GM12801 (cell line): ENCODE results near the gene SEMA4D.

ENCODE experiments used
- TF ChIP-seq, protein P1 (sequence below): IDR thresholded peaks from one replicate; pipeline ENCODE4 v1.5.1; 2011; ENCODE audit warnings: control low read depth; ENCODE audit not compliant: insufficient read length; ENCODE audit errors: extremely low read depth

Gene SEMA4D

DNA sequence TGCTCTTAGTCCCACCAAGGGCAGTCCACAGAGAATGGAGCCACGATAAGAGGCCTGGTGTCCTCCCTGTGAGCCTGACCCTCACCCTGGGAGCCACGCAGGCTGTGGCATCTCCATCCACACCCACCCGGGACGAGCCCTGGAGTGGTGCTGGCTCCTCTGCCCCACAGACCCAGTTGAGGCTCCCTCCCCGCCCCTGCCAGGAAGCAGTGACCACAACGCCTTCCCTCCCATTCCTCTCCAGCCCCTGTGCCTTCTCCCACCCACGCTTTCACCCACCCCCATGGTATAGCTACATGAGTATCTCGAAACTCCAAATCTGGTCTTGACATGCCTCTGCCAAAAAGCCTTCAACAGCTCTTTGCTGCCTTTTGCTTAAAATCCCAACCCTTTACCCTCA lies 57.9 kb downstream of the SEMA4D start:
- TF ChIP-seq, protein P1, sequence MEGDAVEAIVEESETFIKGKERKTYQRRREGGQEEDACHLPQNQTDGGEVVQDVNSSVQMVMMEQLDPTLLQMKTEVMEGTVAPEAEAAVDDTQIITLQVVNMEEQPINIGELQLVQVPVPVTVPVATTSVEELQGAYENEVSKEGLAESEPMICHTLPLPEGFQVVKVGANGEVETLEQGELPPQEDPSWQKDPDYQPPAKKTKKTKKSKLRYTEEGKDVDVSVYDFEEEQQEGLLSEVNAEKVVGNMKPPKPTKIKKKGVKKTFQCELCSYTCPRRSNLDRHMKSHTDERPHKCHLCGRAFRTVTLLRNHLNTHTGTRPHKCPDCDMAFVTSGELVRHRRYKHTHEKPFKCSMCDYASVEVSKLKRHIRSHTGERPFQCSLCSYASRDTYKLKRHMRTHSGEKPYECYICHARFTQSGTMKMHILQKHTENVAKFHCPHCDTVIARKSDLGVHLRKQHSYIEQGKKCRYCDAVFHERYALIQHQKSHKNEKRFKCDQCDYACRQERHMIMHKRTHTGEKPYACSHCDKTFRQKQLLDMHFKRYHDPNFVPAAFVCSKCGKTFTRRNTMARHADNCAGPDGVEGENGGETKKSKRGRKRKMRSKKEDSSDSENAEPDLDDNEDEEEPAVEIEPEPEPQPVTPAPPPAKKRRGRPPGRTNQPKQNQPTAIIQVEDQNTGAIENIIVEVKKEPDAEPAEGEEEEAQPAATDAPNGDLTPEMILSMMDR = no peak

DNA sequence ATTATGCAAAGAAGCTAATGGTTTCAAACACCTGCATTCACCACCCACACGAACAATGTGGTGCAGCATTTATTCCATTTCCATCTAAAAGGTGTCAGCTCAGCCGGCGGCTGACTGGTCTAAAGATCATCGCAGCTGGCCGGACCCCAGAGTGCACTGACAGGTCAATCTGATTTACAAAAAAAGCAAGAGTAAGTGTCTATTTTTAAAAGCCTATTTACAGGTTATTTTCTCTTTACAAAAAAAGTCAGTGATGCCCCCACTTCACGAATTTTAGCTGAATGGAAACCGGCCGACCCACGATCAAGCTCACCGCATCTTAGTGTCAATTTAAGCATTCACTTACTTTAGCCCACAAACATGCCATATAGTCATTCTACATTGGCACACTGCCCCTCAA lies 58.3 kb downstream of the SEMA4D start:
- TF ChIP-seq, protein P1 = no peak

GRCh38 chr9:89438194-89438593 lies 59.7 kb downstream of the SEMA4D start:
- TF ChIP-seq, protein P1 = no peak

- TF ChIP-seq, protein P1 = no peak
These were observed 60.1 kb downstream of the SEMA4D start for GRCh38 chr9:89437772-89438171.

GRCh38 chr9:89436963-89437625 lies 60.8 kb downstream of the SEMA4D start:
- TF ChIP-seq, protein P1 = no peak

DNA sequence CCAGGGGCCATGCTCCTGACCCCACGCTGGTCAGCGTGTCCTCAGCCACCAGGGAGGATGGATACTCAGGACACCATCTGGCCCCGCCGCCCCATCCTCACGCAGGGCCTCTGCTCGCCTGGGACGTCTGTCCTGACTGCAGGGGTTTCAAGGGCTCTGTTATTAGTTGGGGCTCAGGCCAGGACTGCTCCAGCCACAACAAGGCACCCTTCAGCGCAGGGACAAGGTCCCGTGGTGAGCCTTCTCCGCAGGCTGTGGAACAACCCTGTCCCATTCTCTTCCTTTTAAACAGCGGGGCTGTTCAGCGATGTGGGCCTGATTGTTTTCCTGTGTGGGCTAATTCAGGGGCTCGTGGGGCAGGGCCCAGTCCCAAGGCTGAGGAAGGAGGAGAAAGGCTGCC lies 61.6 kb downstream of the SEMA4D start:
- TF ChIP-seq, protein P1 = no peak

DNA sequence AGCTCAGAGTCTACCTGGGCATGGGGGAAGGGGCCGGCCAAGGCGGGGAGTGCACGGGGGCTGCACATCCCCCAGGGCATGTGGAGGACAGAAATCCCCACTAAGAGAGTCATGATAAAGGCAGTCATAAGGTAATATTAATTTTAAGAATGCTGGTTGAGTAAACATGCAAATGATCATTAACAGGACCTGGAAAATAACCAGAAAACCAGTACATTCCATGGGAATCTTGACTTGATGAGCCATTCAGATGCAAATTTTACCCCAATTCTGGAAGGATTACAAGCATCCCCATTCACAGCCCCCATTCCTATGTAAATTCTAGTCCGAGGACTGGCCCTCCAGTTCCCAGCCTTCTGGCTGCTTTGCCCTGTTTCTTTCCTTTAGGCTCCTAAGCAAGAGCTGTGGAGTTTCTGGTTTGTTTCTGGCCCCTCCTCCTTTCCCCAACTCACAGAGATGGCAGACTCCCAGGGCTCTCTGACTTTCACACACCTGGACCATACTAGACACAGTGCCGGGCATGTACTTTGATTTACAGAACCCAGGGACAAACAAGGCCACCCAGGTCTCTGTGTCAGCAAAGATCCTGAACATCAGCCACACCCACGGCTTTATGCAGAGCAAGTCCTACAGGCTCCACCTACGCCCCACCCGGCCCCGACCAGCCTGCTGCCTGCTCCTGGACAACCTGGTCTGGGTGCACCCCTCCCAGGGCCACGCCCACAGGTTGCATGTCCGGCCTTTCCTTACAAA lies 62.7 kb downstream of the SEMA4D start:
- TF ChIP-seq, protein P1 = no peak
